HUES6 (cell line): ENCODE data around the gene C1S.

Source experiments
- H3K27ac ChIP-seq: 2 replicates; pipeline ENCODE4 v1.7.0; 2013; ENCODE audit warnings: low read depth, mild to moderate bottlenecking, low read length, inconsistent platforms
- H3K27me3 ChIP-seq: 2 replicates; pipeline ENCODE4 v1.6.1; 2013; ENCODE audit warnings: low read length; ENCODE audit not compliant: control insufficient read depth, insufficient read depth
- H3K36me3 ChIP-seq: 2 replicates; pipeline ENCODE4 v1.6.1; 2013; ENCODE audit warnings: low read length; ENCODE audit not compliant: control insufficient read depth, insufficient read depth
- H3K4me1 ChIP-seq: 2 replicates; pipeline ENCODE4 v1.6.1; 2013; ENCODE audit warnings: low read length; ENCODE audit not compliant: control insufficient read depth, insufficient read depth
- H3K4me3 ChIP-seq: 2 replicates; pipeline ENCODE4 v1.5.1; 2013; ENCODE audit warnings: low read depth, low read length
- H3K9ac ChIP-seq: one replicate; pipeline ENCODE4 v1.6.1; 2013; ENCODE audit warnings: mild to moderate bottlenecking, low read length
- H3K9me3 ChIP-seq: 2 replicates; pipeline ENCODE4 v1.6.1; 2013; ENCODE audit warnings: low read depth, low read length; ENCODE audit not compliant: control insufficient read depth, insufficient read depth

C1S gene

GRCh38 chr12:7092229-7092985 is 31.9 kb downstream of the C1S start, which contains the start of gene C1R:
Gene C1R, minus strand, starts transcription at chr12:7092445. Its CDS starts 57 bp downstream, at chr12:7092388.
- peak within 1 kb of the TSS; percentile 47 for H3K4me3 ChIP-seq
- peak within 1 kb of the TSS; percentile 12 for H3K9ac ChIP-seq

GRCh38 chr12:7092986-7093460 is 32.5 kb downstream of the C1S start:
- no peak overlapping the region for H3K9ac ChIP-seq
- peaks cover 31% of the 10 kb centered on the region for H3K4me1 ChIP-seq
- H3K27ac ChIP-seq: no peak overlapping the region
- no peaks in the 10 kb centered on the region for H3K27me3 ChIP-seq
- no peak overlapping the region for H3K4me3 ChIP-seq
- no peaks in the 10 kb centered on the region for H3K9me3 ChIP-seq
- H3K36me3 ChIP-seq: no peaks in the 10 kb centered on the region

More at GRCh38 chr12:7092229-7092985, 31.9 kb downstream of the C1S start, which contains the start of gene C1R:
- Histone ChIP-seq H3K36me3 (no peaks in the 10 kb centered on the region), H3K27me3 (no peaks in the 10 kb centered on the region), H3K9me3 (no peaks in the 10 kb centered on the region), H3K27ac (no peak within 1 kb of the TSS), H3K4me1 (peaks cover 31% of the 10 kb centered on the region)

- Histone ChIP-seq H3K4me1 (peaks cover 31% of the 10 kb centered on the region), H3K36me3 (no peaks in the 10 kb centered on the region), H3K27me3 (no peaks in the 10 kb centered on the region), H3K9me3 (no peaks in the 10 kb centered on the region), H3K9ac (no peak overlapping the region), H3K27ac (no peak overlapping the region), H3K4me3 (no peak overlapping the region)
Observed at GRCh38 chr12:7093486-7093885, 33.0 kb downstream of the C1S start.

GRCh38 chr12:7093892-7094291 is 33.4 kb downstream of the C1S start:
- Histone ChIP-seq H3K27ac (no peak overlapping the region), H3K9ac (no peak overlapping the region), H3K36me3 (no peaks in the 10 kb centered on the region), H3K27me3 (no peaks in the 10 kb centered on the region), H3K9me3 (no peaks in the 10 kb centered on the region), H3K4me3 (no peak overlapping the region), H3K4me1 (peaks cover 31% of the 10 kb centered on the region)

- H3K4me1 ChIP-seq: peaks cover 19% of the 10 kb centered on the region
- H3K9ac ChIP-seq: no peak overlapping the region
- no peak overlapping the region for H3K4me3 ChIP-seq
Observed at GRCh38 chr12:7096006-7096932, 35.8 kb downstream of the C1S start.

GRCh38 chr12:7096979-7097378 is 36.5 kb downstream of the C1S start:
- Histone ChIP-seq H3K4me3 (no peak overlapping the region), H3K9ac (no peak overlapping the region), H3K27me3 (no peaks in the 10 kb centered on the region), H3K27ac (no peak overlapping the region), H3K9me3 (no peaks in the 10 kb centered on the region), H3K36me3 (peaks cover 6% of the 10 kb centered on the region; the same call in 1 of the 2 replicates), H3K4me1 (peaks cover 12% of the 10 kb centered on the region)

More at GRCh38 chr12:7096006-7096932, 35.8 kb downstream of the C1S start:
- Histone ChIP-seq H3K9me3 (no peaks in the 10 kb centered on the region), H3K36me3 (peaks cover 6% of the 10 kb centered on the region; the same call in 1 of the 2 replicates), H3K27ac (no peak overlapping the region), H3K27me3 (no peaks in the 10 kb centered on the region)

GRCh38 chr12:7099290-7099996 is 38.9 kb downstream of the C1S start:
- Histone ChIP-seq H3K4me1 (peaks cover 6% of the 10 kb centered on the region), H3K27ac (no peak overlapping the region), H3K9me3 (no peaks in the 10 kb centered on the region), H3K36me3 (peaks cover 6% of the 10 kb centered on the region; the same call in 1 of the 2 replicates), H3K9ac (no peak overlapping the region), H3K27me3 (no peaks in the 10 kb centered on the region), H3K4me3 (no peak overlapping the region)

GRCh38 chr12:7100239-7100638 is 39.7 kb downstream of the C1S start:
- H3K4me3 ChIP-seq: no peak overlapping the region
- H3K36me3 ChIP-seq: peaks cover 6% of the 10 kb centered on the region; the same call in 1 of the 2 replicates
- no peaks in the 10 kb centered on the region for H3K9me3 ChIP-seq
- no peak overlapping the region for H3K9ac ChIP-seq
- H3K27me3 ChIP-seq: no peaks in the 10 kb centered on the region
- no peak overlapping the region for H3K27ac ChIP-seq
- peaks cover 6% of the 10 kb centered on the region for H3K4me1 ChIP-seq

GRCh38 chr12:7101047-7101693 is 40.7 kb downstream of the C1S start:
- Histone ChIP-seq H3K27ac (no peak overlapping the region), H3K27me3 (no peaks in the 10 kb centered on the region), H3K9me3 (peaks cover 3% of the 10 kb centered on the region; the same call in 1 of the 2 replicates), H3K9ac (no peak overlapping the region), H3K36me3 (peaks cover 6% of the 10 kb centered on the region; the same call in 1 of the 2 replicates), H3K4me1 (no peaks in the 10 kb centered on the region), H3K4me3 (no peak overlapping the region)

- Histone ChIP-seq H3K27ac (no peak overlapping the region), H3K27me3 (no peaks in the 10 kb centered on the region), H3K4me1 (no peaks in the 10 kb centered on the region), H3K36me3 (peaks cover 6% of the 10 kb centered on the region; the same call in 1 of the 2 replicates), H3K4me3 (no peak overlapping the region), H3K9me3 (peaks cover 5% of the 10 kb centered on the region; the same call in 1 of the 2 replicates), H3K9ac (no peak overlapping the region)
Observed at GRCh38 chr12:7101694-7102131, 41.2 kb downstream of the C1S start.
